MCF 10A (cell line): ENCODE results near the gene ZNRF4. TPM values are rescaled to one million over a fixed set of nuclear protein-coding genes. Genes with fewer than 3 reads are reported as not detected.

ENCODE experiments used
- BruUV-seq: library from RNA; stranded (reverse); fragments of 400-500 nt; replicated peaks from 2 replicates; lab custom pipeline; 2021; lab: Mats Ljungman, UMichigan
- CTCF ChIA-PET: fragments of 300-600 bp; sonication (Branson Sonifier 250); formaldehyde crosslinking; extraction: SDS; loops from one replicate; lab custom pipeline; 2021; ENCODE audit warnings: antibody characterized with exemption, inconsistent platforms; lab: Yijun Ruan, JAX
- POLR2A ChIA-PET: fragments of 300-600, 350-650 bp; sonication (Branson Sonifier 250); formaldehyde crosslinking; extraction: SDS; loops from one replicate; lab custom pipeline; 2020; ENCODE audit warnings: antibody characterized with exemption, inconsistent platforms; lab: Yijun Ruan, JAX
- DNase-seq: peaks from one replicate; pipeline ENCODE4 v3.0.0-alpha.2; 2018; ENCODE audit not compliant: unreplicated experiment
- H3K27ac Mint-ChIP-seq: one replicate; pipeline ENCODE4 v1.8.0; 2022; ENCODE audit warnings: mild to moderate bottlenecking, low read depth, mixed read lengths; ENCODE audit not compliant: unreplicated experiment
- H3K27me3 Mint-ChIP-seq: one replicate; pipeline ENCODE4 v1.8.0; 2022; ENCODE audit warnings: mixed read lengths; ENCODE audit not compliant: insufficient read depth, unreplicated experiment
- H3K36me3 Mint-ChIP-seq: one replicate; pipeline ENCODE4 v1.8.0; 2022; ENCODE audit warnings: mild to moderate bottlenecking, moderate library complexity, mixed read lengths; ENCODE audit not compliant: insufficient read depth, unreplicated experiment
- H3K4me1 Mint-ChIP-seq: one replicate; pipeline ENCODE4 v1.8.0; 2022; ENCODE audit warnings: mixed read lengths; ENCODE audit not compliant: insufficient read depth, unreplicated experiment
- H3K4me3 Mint-ChIP-seq: one replicate; pipeline ENCODE4 v1.8.0; 2022; ENCODE audit warnings: mild to moderate bottlenecking, moderate library complexity, mixed read lengths; ENCODE audit not compliant: unreplicated experiment
- H3K9me3 Mint-ChIP-seq: one replicate; pipeline ENCODE4 v1.8.0; 2022; ENCODE audit warnings: mixed read lengths; ENCODE audit not compliant: unreplicated experiment
- intact Hi-C: fragments of 100-400 bp; cut with micrococcal nuclease; formaldehyde crosslinking; loops from 2 replicates; pipeline ENCODE4 v1.14.1; 2022
- total RNA-seq: library from RNA; stranded (reverse); gene quantifications from 2 replicates; pipeline ENCODE4 v1.2.3, GENCODE V29; 2022
- TF ChIP-seq, protein P1 (sequence below): fragments of 200-600 bp; IDR thresholded peaks from one replicate; pipeline ENCODE4 v1.8.0; 2022; ENCODE audit warnings: antibody characterized with exemption, mild to moderate bottlenecking; ENCODE audit not compliant: unreplicated experiment

Gene ZNRF4
- total RNA-seq, 1 experiment from 2014 or later, result not detected

GRCh38 chr19:5473646-5474045 is 18.4 kb downstream of the ZNRF4 start:
- H3K36me3 Mint-ChIP-seq, result no peaks in the 10 kb centered on the region
- H3K9me3 Mint-ChIP-seq, result no peaks in the 10 kb centered on the region
- H3K4me3 Mint-ChIP-seq, result no peak overlapping the region
- DNase-seq, result no peak
- BruUV-seq, result no TSS peak
- ChIA-PET CTCF (no interaction called here), POLR2A (no interaction called here)
- no peak overlapping the region for H3K27ac Mint-ChIP-seq
- TF ChIP-seq, protein P1, sequence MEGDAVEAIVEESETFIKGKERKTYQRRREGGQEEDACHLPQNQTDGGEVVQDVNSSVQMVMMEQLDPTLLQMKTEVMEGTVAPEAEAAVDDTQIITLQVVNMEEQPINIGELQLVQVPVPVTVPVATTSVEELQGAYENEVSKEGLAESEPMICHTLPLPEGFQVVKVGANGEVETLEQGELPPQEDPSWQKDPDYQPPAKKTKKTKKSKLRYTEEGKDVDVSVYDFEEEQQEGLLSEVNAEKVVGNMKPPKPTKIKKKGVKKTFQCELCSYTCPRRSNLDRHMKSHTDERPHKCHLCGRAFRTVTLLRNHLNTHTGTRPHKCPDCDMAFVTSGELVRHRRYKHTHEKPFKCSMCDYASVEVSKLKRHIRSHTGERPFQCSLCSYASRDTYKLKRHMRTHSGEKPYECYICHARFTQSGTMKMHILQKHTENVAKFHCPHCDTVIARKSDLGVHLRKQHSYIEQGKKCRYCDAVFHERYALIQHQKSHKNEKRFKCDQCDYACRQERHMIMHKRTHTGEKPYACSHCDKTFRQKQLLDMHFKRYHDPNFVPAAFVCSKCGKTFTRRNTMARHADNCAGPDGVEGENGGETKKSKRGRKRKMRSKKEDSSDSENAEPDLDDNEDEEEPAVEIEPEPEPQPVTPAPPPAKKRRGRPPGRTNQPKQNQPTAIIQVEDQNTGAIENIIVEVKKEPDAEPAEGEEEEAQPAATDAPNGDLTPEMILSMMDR, result no peak
- peaks cover 6% of the 10 kb centered on the region for H3K4me1 Mint-ChIP-seq
- intact Hi-C loops, result no loop called here
- H3K27me3 Mint-ChIP-seq, result peaks cover 31% of the 10 kb centered on the region

DNA sequence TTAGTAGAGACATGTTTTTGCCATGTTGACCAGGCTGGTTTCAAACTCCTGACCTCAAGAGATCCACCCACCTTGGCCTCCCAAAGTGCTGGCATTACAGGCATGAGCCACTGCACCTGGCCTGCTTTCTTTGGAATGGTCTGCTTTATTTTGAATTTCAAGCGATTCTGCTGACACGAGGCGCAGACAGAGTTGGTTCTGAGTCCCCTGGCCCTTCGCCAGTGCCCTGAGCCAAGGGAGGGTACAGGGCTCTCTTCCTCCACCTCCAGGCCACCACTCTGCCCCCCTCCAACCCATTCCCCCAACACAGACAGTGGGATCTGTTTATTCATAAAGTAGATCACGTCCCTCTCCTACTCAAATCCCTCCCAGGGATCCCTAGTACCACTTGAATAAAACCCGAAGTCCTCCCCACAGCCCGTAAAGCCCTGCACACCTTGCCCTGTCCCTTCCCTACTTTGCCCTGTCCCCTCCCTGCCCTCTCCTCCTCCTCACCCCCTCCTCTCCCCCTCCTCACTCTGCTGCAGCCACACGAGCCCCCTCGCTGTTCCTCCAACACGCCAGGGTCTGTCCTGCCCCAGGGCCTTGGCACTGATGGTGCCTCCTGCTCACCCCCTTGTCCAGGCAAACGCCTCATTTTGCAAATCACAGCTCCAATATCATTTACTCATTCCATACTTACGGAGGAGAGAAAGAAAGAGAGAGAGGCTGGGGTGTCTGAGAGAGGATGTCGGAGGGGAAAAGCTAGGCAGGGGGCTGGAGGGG is 22.4 kb downstream of the ZNRF4 start:
- H3K9me3 Mint-ChIP-seq, result peaks cover 7% of the 10 kb centered on the region
- no peaks in the 10 kb centered on the region for H3K4me1 Mint-ChIP-seq
- H3K4me3 Mint-ChIP-seq, result no peak overlapping the region
- TF ChIP-seq, protein P1, result no peak
- intact Hi-C loops, result no loop called here
- H3K36me3 Mint-ChIP-seq, result no peaks in the 10 kb centered on the region
- CTCF ChIA-PET, result interaction anchor here (0.6 to 1.1 kb wide), 2 partner anchors 10 to 1228 kb away, joined by 3 to 4 read pairs; no protein-coding TSS in a partner anchor
- no peak overlapping the region for H3K27ac Mint-ChIP-seq
- peaks cover 48% of the 10 kb centered on the region for H3K27me3 Mint-ChIP-seq
- DNase-seq, result no peak
- POLR2A ChIA-PET, result no interaction called here
- BruUV-seq, result no TSS peak

- TF ChIP-seq, protein P1, result no peak
- POLR2A ChIA-PET, result no interaction called here
- Mint-ChIP-seq H3K9me3 (peaks cover 9% of the 10 kb centered on the region), H3K36me3 (no peaks in the 10 kb centered on the region), H3K4me1 (no peaks in the 10 kb centered on the region), H3K27me3 (peaks cover 54% of the 10 kb centered on the region), H3K4me3 (no peak overlapping the region), H3K27ac (no peak overlapping the region)
- intact Hi-C loops, result no loop called here
- no TSS peak for BruUV-seq
- CTCF ChIA-PET, result interaction anchor here (0.6 to 1.1 kb wide), 2 partner anchors 10 to 170 kb away, joined by 3 read pairs; no protein-coding TSS in a partner anchor
- DNase-seq, result no peak
Measured at GRCh38 chr19:5478241-5478924, 23.2 kb downstream of the ZNRF4 start.

DNA sequence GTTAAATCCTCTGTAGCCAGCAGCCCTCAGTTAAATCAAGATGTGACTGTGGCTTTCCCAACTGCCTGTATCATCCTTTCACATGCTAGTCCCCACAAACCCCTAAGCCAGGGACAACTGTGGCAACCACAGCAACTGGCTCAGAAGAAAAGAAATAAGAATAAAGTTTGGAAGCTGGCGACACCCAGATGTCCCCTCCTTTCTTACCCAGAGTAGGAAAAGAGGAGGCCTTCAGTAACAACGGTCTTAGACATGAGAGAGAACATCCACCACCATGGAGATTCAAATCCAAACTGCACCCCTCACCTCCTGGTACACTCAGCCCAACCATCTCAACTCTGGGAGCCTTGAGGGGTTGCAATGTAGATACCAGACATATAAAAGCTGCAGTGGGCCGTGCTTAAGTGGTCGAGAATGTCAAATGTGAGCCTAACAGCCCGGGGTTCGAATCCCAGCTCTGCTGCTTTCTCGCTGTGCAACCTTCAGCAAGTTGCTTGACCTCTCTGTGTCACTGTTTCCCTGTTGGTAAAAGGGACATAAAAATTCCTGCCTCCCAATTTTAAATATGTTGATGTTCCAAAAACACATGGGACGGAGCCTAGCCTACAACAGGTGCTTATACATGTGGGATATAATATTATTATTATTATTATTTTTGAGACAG is 23.8 kb downstream of the ZNRF4 start:
- H3K27ac Mint-ChIP-seq, result no peak overlapping the region
- no peak for DNase-seq
- ChIA-PET POLR2A (no interaction called here), CTCF (interaction anchor here (0.6 to 1.1 kb wide), 2 partner anchors 9 to 170 kb away, joined by 3 read pairs; no protein-coding TSS in a partner anchor)
- no peaks in the 10 kb centered on the region for H3K36me3 Mint-ChIP-seq
- H3K27me3 Mint-ChIP-seq, result peaks cover 54% of the 10 kb centered on the region
- BruUV-seq, result no TSS peak
- TF ChIP-seq, protein P1, result no peak
- no peaks in the 10 kb centered on the region for H3K4me1 Mint-ChIP-seq
- intact Hi-C loops, result no loop called here
- no peak overlapping the region for H3K4me3 Mint-ChIP-seq
- H3K9me3 Mint-ChIP-seq, result peaks cover 9% of the 10 kb centered on the region
